T1000 (cell line): ENCODE measurements around the gene PTGES2.
A peak's percentile ranks its signal among the peaks of the same experiment; 100 is the strongest.

Experiments
- DNase-seq: peaks from one replicate; lab custom pipeline; 2025; ENCODE audit warnings: mixed read lengths; lab: John Stamatoyannopoulos, UW

The PTGES2 gene

DNA sequence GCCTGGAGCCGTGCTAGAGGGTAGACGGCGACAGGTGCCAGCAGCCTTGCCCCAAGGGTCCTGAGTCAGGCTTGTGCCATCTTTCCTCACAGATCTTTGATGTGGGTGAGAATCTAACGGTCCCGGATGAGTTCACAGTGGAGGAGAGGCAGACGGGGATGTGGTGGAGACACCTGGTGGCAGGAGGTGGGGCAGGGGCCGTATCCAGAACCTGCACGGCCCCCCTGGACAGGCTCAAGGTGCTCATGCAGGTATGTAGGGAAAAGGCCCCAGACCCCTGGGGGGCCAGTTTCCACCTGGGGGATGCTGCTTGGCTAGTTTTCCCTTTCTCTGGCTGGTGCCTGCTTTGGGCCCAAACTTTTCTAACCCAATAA is 24.0 kb downstream of the PTGES2 start:
- DNase-seq, result no peak

DNA sequence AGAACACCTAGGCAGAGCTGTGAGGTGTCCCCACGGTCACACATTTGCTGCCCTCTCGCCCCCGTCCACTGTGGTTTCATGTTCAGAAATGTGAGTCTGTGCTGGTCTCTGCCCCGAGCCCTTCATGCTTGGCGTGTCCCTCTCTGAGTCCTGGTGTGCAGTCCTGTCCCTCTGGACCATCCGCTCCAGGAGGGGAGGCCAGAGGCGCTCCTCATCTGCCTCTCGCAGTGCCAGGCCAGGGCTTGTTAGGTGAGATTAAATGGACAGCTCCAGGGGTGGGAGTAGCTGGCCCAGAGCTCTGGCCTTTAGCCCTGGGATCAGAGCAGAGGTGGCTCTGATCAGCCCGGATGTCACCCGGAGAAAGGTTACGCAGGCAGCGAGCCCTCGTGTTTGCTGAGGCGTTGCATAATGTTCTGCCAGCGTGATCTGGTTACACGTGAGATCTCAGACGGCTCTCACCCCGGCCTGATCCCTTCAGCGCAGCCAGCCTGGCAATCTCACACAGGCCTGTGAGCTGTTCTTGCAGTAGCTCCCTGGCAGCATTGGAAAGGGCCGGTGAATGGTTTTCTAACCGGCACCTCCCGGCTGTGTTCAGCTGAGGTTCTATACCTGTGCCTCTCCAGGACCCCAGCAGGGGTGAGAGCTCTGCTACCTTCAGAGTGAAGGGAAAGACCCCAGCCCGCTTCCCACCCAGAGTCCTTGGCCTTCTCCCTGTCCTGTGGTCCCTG is 24.5 kb downstream of the PTGES2 start:
- no peak for DNase-seq

DNA sequence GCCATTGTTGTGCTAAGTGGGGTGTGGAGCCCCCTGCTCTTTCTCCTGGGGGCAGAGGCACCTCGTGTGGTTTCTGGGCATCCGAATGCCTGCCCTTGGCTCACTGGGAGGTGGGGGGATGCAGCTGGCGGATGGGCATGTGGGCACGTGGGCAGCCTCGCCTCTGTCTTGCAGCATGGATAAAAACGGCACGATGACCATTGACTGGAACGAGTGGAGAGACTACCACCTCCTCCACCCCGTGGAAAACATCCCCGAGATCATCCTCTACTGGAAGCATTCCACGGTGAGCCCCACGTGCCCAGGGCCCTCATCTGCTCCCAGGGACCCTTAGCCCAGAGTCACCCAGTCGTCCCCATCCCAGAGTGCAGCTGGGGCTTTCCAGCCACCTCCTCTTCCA is 25.3 kb downstream of the PTGES2 start:
- no peak for DNase-seq

DNA sequence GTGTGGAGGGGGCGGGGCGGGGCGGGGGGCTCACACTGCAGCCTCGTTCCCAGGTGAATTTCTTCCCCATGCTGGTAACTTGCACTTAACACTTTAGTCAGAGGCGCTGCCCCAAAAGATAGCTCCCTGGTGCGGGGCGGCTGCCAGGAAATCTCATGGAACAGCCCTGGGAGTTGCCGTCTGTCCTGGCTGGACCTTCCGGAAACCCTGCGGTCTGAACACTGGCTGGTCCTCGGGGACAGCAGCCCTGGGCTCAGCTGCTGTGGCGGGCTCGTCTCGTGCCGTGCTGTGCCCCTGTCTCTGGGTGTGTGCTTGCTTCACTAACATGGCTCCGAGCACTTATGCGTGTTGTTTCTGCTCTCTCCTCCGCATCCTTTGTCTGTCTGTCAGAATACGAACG is 25.8 kb downstream of the PTGES2 start:
- no peak for DNase-seq

DNA sequence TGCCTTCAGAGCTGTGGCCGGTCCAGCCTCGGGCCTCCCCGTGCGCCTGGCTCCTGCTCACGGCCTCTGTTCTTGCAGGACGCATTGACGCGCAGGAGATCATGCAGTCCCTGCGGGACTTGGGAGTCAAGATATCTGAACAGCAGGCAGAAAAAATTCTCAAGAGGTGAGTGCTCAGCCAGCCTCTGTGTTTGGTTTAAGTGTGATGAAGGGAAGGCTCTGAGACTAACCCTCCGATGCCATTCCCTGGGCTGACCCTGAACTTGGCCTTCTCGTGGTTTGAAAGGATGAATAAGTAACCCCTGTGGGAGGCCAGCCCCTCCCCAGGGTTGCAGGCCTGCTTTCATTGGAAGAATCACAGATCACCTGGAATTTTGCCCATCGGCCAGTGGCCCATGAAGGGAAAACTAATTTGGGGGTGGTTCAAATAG is 26.3 kb downstream of the PTGES2 start:
- no peak for DNase-seq

DNA sequence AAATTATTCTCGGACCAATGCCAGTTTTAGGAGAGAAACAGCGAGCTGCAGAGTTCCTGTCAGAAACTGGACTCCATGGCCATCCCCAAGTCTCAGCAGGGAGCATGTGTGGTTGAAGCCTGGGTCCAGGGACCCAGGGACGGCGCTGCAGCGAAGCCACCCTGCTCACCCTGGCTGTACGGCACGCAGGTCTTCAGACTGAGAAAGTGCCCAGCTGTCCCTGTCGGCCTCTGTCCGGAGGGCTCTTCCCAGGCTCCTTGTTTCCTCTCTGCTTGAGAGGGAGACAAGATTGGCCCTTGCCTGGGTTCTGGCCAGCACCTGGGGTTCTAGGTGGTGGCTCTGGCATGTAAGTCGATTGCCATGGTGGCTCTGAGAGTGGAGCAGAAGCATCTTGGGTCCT is 26.9 kb downstream of the PTGES2 start:
- no peak for DNase-seq

DNA sequence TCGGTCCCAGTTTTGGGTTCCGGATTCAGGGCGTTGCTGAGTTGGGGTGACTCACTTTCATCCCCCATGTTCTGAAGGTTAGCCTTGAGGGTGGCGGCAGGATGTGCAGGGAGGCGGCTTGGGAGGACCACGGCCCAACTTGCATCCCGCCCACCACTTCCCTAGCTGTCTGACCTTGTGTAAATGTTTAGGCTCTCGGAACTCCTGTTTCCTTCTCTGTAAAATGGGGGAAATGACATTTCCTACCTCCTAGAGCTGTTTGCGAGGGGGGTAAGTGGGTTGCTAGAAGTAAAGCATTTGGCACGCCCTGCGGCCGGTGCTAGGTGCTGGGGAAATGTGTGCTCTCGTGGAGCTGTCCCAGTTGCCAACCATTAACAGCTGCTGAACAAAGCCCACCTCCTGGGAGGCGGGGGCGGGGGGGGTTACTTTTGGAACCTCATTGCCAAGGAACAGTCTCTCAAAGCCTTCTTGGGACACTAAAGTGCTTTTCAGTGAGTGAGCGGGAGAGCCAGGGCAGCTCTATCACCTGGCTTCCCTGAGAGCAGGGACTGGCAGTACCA is 27.5 kb downstream of the PTGES2 start:
- no peak for DNase-seq

DNA sequence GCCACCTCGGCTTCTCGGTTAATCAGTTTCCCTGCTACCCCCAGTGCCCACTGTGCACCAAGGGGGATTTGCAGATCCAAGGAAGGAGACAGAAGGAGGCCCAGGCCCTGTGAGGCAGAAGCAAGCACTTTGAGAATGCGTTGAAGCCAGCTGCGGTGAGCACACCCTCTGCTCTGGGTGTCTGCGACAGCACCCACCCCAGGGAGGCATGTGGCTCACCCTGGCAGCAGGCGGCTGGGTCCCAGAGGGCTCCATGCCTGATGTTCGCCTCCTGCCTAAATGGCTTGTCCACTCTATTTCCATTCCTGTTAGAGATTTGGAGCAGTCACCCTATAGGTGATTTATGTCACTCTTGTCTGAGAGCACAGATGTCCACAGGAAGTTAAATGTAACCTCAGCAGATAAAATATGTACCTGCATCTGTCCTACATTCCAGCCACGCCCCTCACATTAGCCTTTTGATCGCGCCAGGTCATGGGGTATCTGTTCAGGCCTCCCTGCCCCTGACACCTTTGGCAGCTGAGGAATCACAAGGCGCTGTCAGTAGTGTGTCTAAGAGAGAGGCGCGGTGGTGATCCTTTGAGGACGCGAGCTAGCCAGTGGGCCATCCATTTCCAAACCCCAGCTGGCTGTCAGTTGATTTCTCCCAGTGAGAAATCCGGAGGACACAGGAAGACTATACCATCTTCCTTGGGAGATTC is 28.1 kb downstream of the PTGES2 start:
- no peak for DNase-seq

DNA sequence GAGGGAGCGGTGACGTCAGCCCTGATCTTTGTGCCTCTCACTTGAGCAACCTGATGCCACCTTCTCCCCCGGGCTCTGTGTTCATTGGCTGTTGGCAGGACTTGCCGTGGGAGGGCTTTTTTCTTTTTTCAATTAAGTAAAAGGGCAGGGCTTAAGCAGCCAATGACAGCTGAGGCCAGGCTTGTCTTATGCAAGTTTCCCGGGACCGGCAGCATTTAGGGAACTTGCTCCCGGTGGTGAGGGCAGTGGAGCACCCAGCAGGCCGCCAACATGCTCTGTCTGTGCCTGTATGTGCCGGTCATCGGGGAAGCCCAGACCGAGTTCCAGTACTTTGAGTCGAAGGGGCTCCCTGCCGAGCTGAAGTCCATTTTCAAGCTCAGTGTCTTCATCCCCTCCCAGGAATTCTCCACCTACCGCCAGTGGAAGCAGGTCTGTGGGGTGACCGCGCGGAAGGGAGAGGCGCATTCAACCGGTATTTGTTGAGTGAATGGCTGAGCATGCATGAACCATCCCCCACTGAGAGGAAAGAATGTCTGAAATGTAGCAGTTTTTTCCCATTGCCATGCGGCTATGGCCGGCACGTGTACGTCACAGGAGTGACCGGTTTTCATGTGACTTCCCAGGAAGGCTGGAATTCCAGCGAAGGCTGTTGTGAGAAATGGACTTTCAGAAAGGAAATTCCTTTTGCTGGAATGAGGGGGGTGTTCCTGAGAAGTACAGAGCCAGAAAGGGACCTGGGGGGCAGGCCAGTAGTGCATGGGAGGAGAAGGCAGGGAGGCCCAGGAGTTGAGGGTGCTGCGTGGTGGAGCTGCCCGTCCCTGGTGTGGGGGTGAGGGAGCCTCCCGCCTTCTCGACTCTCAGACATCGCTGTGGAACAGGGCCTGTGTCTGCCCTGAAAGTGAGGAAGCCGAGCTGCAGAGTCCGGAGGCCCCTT is 29.0 kb downstream of the PTGES2 start:
- DNase-seq, result peak; percentile 63

DNA sequence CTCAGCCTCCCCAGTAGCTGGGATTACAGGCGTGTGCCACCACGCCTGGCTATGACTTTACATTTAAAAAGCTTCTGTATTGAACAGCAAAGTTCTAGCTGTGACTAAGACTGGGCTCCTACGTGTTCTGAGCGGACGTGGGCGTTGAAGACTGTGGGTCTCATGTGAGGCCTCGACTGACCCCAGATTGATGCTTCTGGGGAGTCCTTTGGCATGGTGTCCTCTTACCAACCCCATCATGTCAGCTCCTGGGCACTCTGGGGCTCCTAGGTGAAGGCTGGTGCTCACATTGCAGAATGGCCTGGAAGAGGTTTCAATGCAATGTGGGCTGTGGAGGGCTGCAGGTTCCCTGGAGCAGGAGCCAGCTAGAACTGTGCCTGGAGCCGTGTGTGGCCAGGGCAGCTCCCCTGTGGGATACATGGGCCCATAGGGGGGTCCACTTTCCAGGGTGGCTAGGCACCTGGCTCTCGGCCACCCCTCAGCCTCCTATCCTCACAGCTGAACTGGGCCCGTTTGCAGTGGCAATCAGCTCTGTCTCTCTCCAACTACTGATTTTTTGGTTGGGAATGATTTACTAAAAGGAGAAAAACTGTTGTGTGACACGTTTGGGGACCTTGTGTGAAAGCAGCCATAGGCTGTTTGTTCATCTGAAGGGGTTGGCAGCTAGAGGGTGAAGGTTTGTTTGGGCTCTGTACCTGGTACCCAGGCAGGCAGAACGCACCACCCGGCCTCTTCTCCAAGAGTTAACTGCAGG is 29.8 kb downstream of the PTGES2 start:
- DNase-seq, result no peak

DNA sequence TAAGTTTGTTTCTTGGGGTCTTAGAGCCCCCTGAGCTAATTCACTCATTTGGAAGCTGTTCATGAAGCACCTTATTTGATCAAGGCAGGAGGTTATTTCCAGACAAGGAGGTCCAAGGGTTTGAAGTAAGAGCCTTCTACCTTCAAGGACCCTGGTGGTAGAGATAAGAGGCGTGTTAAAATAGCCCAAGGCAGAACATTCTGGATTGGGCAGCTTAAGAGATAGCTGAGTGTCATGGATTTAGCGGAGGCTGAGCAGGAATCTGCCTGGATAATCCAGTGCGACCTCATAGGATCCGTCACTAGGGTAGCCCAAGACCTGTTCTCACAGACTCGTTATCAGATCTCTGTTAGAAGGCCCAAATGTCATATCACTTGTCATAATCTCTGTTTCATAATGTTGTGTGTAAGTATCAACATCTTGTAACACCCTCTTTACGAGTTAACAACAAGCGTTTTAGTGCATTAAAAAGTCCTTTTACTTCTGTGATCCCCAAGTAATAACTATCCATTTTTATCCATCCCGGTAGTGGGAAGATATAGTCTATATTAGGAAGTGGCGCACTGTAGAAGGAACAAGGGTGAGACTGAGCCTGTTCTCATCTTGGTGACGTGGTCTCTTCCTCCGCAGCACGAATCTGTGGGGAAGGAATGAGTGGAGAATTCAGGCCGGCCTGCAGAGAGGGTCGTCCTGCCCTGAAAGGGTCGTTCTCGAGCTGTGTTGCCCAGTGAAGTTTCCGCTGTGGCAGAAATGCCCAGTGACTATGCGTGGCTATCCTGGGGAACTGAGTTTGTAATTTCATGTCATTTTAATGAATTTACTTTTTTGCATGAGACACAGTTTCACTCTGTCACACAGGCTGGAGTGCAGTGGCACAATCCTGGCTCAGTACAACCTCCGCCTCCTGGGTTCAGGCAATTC is 30.7 kb downstream of the PTGES2 start:
- DNase-seq, result no peak

DNA sequence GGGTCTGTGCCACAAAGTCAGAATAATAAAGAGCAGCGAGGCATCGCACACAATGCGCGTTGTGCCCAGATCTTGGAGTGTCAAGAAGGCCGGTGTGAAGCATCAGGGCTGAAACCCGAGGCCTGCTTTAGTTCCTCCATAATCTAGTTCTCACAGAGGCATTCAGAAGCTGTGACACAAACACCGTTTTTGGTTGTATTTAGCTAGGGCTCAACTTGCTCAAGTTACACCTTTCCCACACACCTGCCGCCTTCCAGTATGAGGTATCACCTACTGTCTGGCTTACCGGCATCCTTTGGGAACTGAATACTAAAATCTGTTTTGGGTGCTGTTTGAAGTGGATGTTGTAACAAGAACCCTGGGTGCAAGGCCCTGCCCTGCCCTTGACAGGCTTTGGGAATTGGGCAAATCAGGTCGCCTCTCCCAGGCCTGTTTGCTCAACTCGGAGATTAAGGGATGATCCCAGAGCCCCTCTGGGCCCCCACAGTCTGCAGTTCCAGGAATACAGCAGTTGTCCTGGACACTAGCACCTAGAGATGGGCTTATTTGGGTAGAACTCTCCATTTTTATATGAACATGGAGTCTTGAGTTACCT is 32.5 kb downstream of the PTGES2 start:
- DNase-seq, result no peak

DNA sequence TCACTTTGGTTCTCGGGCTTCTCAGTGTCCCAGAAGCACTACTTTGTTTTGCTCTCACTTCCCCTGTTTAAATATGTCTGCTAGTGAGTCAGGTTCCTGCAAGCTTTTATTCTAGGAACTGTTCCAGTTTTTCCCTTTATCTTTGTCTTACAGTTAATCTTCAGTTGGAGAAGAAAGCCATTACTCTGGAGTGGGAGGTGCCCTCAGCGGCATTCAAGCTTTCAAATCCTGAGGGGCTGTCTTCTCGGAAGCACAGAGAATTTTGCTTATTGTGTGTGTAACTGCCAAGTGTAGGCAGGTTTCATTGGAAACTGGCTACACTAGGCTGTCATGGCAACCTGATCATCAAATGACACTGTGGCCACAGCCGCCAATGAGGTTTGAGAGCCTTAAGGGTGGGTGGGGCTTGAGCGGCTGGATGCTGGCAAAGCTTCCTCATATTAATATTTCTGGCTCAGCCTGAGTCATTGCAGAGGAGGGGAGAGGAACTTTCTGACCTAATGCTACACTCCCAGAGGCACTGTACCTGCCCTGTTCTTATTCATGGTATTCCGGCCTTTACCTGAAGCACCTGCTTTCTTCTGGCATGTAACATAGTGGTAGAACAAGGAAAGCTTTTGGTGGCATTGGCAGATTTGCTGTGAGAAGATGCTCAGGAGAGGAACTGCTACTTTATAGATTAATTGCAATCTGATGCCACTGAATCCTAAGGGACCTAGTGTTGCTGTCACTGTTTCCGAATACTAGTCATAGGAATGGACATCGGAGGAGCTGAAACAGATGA is 33.2 kb downstream of the PTGES2 start:
- DNase-seq, result peak; percentile 83

DNA sequence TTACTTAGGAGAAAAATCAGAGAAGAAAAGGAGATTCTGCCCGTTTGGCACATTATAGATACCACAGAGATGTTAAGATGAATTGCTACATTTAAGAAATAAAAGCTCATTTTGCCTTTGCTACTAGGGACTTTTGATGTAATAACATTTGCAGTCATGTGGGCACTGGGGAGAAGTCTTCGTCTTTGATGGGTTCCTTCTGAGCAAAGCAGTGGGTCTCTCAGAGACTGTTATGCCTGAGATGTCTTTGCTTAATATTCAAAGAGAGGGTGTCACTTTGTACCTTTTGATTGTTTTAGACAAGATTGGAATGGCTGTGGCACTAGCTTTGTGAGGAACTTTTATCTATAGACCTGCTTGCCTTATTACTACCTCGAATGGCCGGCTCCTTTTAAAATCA is 34.5 kb downstream of the PTGES2 start:
- DNase-seq, result no peak

DNA sequence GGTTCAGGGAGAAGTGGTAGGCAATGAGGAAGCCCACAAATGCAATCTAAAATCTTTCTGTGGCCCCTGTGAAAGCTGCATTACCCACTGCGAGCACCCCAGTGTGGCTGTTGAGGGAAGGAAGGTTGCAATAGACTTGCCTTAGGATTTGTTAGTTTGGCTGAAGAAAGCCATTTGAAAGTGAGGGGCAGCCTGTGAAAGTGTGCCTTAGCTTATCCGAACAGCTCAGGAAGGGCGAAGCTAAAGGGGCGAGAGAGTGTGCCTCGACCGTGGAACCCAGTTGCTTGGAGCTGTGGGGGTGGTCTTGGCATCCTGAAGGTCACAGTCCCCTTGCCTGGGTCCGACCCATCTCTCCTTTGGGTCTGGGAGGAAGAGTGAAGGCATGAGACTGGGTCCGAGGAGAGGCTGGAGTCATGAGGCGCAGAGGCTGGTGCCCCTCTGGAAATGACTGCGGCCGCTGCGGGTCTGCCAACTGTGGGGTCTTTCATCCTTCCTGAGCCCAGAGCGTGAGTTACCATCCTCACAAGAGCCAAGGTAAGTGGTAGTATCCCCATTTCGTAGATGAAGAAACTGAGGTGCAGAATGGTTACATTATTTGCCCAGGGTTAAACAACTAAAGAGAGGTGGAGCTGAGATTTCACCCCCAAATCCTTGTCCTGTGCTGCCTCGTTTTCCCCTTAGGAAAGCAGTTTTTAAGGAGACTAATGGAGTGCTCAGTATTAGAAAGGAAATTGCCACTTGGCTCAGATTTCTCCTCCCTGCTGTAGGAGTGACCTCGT is 35.1 kb downstream of the PTGES2 start:
- DNase-seq, result no peak

DNA sequence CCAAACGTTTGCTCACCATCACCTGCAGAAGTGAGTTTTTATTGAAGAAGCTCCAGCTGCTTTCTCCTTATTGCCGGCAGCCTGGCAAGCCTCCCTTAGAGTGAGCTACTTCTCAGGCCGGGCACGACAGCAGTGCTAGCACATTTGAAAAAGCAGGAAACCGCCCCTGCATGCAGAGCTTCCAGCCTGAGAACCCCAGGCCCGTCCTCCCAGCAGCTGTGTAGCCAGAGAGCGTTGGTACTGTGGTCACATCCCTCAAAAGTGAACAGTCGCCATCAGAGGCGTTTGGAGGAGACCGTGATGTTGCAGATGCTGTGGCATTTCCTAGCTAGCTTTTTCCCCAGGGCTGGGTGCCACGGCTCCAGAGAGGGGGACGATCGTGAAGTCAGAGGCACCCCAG is 36.0 kb downstream of the PTGES2 start:
- no peak for DNase-seq

DNA sequence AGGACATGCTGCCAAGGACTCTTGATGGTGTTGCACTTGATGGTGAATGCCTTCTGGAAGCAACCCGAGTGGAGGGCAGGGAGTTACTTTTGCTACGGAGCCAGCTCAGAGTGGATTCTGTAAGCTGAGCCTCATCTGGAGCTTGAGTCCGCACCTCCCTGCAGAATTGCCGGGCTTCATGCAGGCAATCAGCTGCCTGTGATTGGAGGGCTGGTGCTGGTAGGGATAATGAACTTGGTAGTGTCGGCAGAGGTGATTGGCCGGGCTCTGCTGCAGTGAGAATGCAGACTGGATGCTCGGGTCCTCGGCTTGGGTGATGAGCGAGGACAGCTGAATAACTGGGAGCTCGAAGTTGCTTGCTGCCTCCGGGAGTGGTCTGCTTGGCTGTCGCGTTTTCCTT is 36.4 kb downstream of the PTGES2 start:
- no peak for DNase-seq

DNA sequence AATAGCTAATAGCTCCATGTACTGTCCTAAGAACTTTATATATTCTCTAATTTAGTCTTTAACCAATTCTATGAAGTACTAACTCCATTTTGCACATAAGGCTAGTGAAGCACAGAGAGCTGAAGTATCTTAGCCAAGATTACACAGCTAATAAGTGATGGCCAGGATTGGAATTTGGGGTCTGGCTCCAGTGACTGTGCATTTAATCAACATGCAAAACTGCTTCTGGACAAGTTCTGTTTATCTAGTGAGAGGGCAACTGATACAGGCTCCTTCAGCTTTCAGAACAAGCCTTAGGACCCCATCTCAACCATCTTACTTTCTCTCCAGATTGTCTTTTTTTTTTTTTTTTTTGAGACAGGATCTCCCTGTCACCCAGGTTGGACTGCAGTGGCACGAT is 38.2 kb downstream of the PTGES2 start:
- DNase-seq, result no peak
